Stimulated activated naive CD8-positive, alpha-beta T cell treated with anti-CD3 and anti-CD28 coated beads, Interleukin-15, Interleukin-2, amounts not matched to agents 100 ng/mL and 50 ng/mL, for 24 hours (primary cell): ENCODE measurements around the gene LDHD.
"Not testable (repeated sequence)": the region's sequence is repeated elsewhere in the genome, so short reads cannot be mapped to it uniquely, and the experiment has no call there.

ENCODE experiments used
- H3K27ac Mint-ChIP-seq: one replicate; pipeline ENCODE4 v1.8.0; 2021; ENCODE audit warnings: mild to moderate bottlenecking, mixed read lengths
- H3K27me3 Mint-ChIP-seq: one replicate; pipeline ENCODE4 v1.8.0; 2021; ENCODE audit warnings: mixed read lengths
- H3K36me3 Mint-ChIP-seq: one replicate; pipeline ENCODE4 v1.8.0; 2021; ENCODE audit warnings: low read depth, mixed read lengths
- H3K4me1 Mint-ChIP-seq: one replicate; pipeline ENCODE4 v1.8.0; 2021; ENCODE audit warnings: low read depth, mixed read lengths
- H3K4me3 Mint-ChIP-seq: one replicate; pipeline ENCODE4 v1.8.0; 2021; ENCODE audit warnings: mild to moderate bottlenecking, mixed read lengths
- H3K9me3 Mint-ChIP-seq: one replicate; pipeline ENCODE4 v1.8.0; 2021; ENCODE audit warnings: mixed read lengths

LDHD gene

GRCh38 chr16:75097941-75098901, 18.4 kb downstream of the LDHD start:
- no peaks in the 10 kb centered on the region for H3K36me3 Mint-ChIP-seq
- H3K4me3 Mint-ChIP-seq = peak overlapping the region; percentile 60
- H3K27me3 Mint-ChIP-seq = no peaks in the 10 kb centered on the region
- no peaks in the 10 kb centered on the region for H3K9me3 Mint-ChIP-seq
- H3K4me1 Mint-ChIP-seq = peaks cover 65% of the 10 kb centered on the region
- peak overlapping the region; percentile 77 for H3K27ac Mint-ChIP-seq

GRCh38 chr16:75097191-75097761, 19.3 kb downstream of the LDHD start:
- Mint-ChIP-seq H3K4me1 (peaks cover 66% of the 10 kb centered on the region), H3K9me3 (no peaks in the 10 kb centered on the region), H3K4me3 (peak overlapping the region; percentile 42), H3K27me3 (no peaks in the 10 kb centered on the region), H3K36me3 (no peaks in the 10 kb centered on the region), H3K27ac (peak overlapping the region; percentile 84)

DNA sequence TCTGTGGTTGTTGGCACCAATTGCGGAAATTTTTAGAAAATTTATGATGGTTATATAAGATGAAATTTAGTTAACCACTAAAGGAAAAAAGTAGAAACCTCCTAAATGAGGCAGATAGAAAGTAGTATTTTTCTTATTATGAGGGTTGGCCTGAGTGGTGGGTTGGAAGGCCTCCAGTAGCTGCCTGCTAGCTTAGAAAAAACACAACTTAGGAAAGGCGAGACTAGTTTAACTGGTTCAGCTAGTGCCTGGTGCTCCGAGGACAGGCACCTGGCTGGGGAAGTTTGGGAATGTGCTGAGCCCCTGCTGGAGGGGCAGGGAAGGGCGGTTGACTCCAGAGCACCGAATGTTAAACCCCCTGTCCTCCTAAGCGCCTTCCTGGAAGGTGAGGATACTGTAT, 19.9 kb downstream of the LDHD start:
- Mint-ChIP-seq H3K4me3 (peak overlapping the region; percentile 42), H3K27ac (peak overlapping the region; percentile 84), H3K27me3 (no peaks in the 10 kb centered on the region), H3K4me1 (peaks cover 64% of the 10 kb centered on the region), H3K9me3 (no peaks in the 10 kb centered on the region), H3K36me3 (no peaks in the 10 kb centered on the region)

DNA sequence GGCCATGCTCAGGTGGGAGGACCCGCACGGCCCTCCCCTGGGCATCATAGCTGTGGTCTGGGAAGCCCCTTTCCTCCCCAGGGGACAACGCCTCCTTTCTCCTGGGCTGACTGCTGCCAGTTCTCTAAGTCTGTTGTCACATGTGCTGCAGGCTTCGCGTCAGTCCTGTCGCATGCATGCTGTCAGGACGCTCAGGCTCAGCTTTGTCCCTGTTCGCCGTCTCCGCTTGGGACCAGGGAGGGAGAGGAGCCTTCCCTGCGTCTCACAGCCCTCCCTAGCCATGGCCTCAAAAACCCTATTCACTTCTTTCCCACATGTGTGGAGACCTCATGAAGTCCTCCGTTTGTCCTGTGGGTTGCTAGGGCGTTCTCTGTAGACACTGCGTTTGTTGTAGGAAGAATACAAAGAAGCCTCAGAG, 21.4 kb downstream of the LDHD start:
- Mint-ChIP-seq H3K4me3 (no peak overlapping the region), H3K4me1 (peaks cover 59% of the 10 kb centered on the region), H3K36me3 (no peaks in the 10 kb centered on the region), H3K27me3 (no peaks in the 10 kb centered on the region), H3K9me3 (no peaks in the 10 kb centered on the region), H3K27ac (no peak overlapping the region)

- Mint-ChIP-seq H3K4me1 (peaks cover 56% of the 10 kb centered on the region), H3K27me3 (no peaks in the 10 kb centered on the region), H3K4me3 (no peak overlapping the region), H3K9me3 (no peaks in the 10 kb centered on the region), H3K36me3 (no peaks in the 10 kb centered on the region), H3K27ac (no peak overlapping the region)
These were observed 22.7 kb downstream of the LDHD start for GRCh38 chr16:75093598-75094540.

GRCh38 chr16:75092777-75093176, 23.8 kb downstream of the LDHD start:
- H3K27ac Mint-ChIP-seq = no peak overlapping the region
- H3K4me3 Mint-ChIP-seq = no peak overlapping the region
- no peaks in the 10 kb centered on the region for H3K27me3 Mint-ChIP-seq
- H3K36me3 Mint-ChIP-seq = no peaks in the 10 kb centered on the region
- H3K4me1 Mint-ChIP-seq = peaks cover 45% of the 10 kb centered on the region
- H3K9me3 Mint-ChIP-seq = no peaks in the 10 kb centered on the region

DNA sequence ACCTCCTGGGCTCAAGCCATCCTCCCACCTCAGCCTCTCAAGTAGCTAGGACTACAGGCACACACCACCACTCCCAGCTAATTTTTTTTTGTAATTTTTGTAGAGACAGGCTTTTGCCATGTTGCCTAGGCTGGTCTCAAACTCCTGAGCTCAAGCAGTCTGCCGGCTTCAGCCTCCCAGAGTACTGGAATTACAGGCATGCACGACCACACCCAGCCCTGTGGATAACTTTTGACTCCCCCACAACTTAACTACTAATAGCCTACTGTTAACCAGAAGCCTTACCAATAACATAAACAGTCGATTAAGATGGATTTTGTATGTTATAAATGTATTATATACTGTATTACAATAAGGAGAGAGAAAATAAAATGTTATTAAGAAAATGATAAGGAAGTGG, 25.0 kb downstream of the LDHD start:
- H3K27me3 Mint-ChIP-seq, H3K36me3 Mint-ChIP-seq, H3K27ac Mint-ChIP-seq, H3K9me3 Mint-ChIP-seq, H3K4me3 Mint-ChIP-seq: not testable (repeated sequence)
- peaks cover 35% of the 10 kb centered on the region for H3K4me1 Mint-ChIP-seq

DNA sequence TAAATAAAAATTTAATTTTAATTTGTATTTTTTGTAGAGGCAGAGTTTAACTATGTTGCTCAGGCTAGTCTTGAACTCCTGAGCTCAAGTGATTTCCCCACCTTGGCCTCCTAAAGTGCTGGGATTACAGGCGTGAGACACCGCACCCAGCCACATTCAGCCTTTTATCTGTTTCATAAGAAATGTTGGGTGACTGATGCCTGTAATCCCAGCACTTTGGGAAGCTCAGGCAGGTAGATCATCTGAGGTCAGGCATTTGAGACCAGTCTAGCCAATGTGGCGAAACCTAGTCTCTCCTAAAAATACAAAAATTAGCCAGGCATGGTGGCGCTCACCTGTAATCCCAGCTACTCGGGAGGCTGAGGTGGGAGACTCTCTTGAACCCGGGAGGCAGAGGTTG, 25.7 kb downstream of the LDHD start:
- not testable (repeated sequence) for H3K4me3 Mint-ChIP-seq, H3K27me3 Mint-ChIP-seq, H3K9me3 Mint-ChIP-seq, H3K27ac Mint-ChIP-seq, H3K36me3 Mint-ChIP-seq
- peaks cover 31% of the 10 kb centered on the region for H3K4me1 Mint-ChIP-seq

DNA sequence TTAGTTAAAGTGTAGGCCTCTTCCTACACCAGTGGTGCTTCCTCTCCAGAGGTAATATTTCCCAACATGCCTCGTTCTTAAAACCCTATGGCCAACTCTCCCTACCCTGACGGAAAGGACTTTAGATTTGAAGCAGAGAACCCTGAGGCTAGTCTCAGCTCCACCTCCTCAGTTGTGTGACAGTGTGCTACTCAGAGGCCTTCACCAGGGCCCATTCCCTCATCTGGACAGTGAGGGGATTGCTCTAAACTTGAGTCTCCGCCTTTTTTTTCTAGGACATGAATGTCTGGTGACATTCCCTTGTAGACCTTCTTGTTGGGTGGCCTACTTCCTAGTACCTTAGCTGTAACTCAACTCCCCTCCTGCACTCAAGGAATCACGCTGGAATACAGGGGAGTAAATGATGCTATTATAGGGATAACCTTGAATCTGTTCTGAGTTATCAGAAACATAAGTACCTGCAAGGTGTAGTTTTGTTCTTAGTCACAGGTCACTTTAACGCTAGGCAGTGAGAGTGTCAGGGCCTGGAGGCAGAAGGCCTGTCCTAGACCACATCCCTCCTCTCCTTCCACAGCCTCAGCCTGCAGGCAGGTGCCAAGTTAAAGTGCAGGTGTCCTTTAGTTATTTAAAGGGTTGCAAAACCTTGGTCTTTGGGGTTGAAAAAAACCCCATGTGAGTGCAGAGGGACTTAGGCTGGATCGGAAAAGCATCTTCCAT, 26.9 kb downstream of the LDHD start:
- no peaks in the 10 kb centered on the region for H3K9me3 Mint-ChIP-seq
- H3K27me3 Mint-ChIP-seq = no peaks in the 10 kb centered on the region
- H3K4me3 Mint-ChIP-seq = no peak overlapping the region
- H3K27ac Mint-ChIP-seq = no peak overlapping the region
- no peaks in the 10 kb centered on the region for H3K36me3 Mint-ChIP-seq
- peaks cover 24% of the 10 kb centered on the region for H3K4me1 Mint-ChIP-seq

DNA sequence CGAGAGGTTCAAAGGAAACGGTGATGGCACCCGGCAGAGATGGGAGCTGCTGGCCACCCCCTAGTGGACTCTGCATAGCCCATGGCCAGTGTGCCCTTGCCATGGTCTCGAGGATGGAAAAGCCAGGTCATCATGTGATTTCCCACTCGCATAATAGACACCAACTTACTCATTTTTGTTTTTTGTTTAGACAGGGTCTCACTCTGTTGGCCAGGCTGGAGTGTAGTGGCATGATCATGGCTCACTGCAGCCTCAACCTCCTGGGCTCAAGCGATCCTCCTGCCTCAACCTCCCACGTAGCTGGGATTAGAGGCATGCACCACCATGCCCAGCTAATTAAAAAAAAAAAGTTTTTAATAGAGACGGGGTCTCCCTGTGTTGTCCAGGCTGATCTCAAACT, 27.6 kb downstream of the LDHD start:
- Mint-ChIP-seq H3K27ac (no peak overlapping the region), H3K4me3 (no peak overlapping the region), H3K36me3 (no peaks in the 10 kb centered on the region), H3K27me3 (no peaks in the 10 kb centered on the region), H3K9me3 (no peaks in the 10 kb centered on the region), H3K4me1 (peaks cover 24% of the 10 kb centered on the region)

DNA sequence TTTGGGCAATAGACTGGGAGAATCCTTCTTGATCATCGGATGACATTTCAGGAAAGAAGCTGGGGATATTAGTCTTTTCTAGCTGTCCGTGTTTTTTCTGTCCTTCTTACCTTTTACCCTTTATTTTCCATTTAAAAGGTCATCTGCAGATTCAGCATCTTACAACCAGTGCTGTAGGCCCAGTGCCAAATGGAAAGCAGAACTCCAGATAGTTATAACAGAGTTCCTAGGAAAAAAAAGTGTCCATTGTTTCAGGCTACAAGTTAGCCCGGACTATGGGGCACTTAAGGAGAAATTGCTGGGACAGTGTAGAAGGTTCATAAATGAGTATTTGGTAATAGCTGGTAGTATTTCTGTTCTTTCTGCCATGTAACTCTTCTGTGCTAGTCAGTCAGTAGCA, 28.4 kb downstream of the LDHD start:
- H3K9me3 Mint-ChIP-seq = no peaks in the 10 kb centered on the region
- no peak overlapping the region for H3K27ac Mint-ChIP-seq
- no peak overlapping the region for H3K4me3 Mint-ChIP-seq
- no peaks in the 10 kb centered on the region for H3K36me3 Mint-ChIP-seq
- no peaks in the 10 kb centered on the region for H3K27me3 Mint-ChIP-seq
- peaks cover 19% of the 10 kb centered on the region for H3K4me1 Mint-ChIP-seq

- H3K4me1 Mint-ChIP-seq = peaks cover 18% of the 10 kb centered on the region
- H3K27me3 Mint-ChIP-seq = no peaks in the 10 kb centered on the region
- no peak overlapping the region for H3K27ac Mint-ChIP-seq
- H3K36me3 Mint-ChIP-seq = no peaks in the 10 kb centered on the region
- H3K4me3 Mint-ChIP-seq = no peak overlapping the region
- H3K9me3 Mint-ChIP-seq = no peaks in the 10 kb centered on the region
These were observed 29.1 kb downstream of the LDHD start for GRCh38 chr16:75087375-75087979.

DNA sequence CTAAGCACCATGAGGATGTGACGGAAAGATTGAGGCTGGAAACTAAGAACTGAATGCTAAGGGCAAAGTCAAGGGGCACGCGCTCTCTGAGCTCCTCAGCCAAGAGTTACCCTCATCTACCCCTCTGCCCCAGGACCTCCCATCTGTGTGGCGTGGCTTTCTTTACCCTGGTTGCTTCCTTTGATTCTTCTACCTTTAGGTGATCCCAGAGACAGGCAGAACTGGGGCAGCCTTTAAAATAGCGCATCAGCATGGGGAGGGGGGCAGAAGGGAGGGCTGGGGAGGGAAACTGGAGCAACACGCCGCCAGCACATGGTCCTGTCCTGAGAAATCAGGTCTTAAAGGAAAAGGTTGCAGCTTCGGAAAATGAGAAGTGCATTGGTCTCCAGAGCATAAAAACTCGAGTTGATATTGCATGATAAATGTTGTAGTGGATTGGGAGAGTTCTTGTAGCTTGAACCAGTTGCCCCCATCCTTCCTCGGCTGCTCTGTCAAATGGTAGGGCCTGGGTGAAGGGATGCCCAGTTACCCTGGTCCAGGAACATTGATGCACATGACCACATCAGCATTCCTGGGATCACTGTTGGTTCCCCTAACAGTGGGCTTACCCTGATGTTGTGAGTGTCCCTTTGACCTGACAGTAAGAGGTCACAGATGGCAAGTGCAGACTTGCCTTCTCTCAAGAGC, 29.7 kb downstream of the LDHD start:
- H3K4me1 Mint-ChIP-seq = peaks cover 18% of the 10 kb centered on the region
- no peak overlapping the region for H3K4me3 Mint-ChIP-seq
- no peaks in the 10 kb centered on the region for H3K36me3 Mint-ChIP-seq
- no peaks in the 10 kb centered on the region for H3K27me3 Mint-ChIP-seq
- H3K27ac Mint-ChIP-seq = no peak overlapping the region
- H3K9me3 Mint-ChIP-seq = no peaks in the 10 kb centered on the region

DNA sequence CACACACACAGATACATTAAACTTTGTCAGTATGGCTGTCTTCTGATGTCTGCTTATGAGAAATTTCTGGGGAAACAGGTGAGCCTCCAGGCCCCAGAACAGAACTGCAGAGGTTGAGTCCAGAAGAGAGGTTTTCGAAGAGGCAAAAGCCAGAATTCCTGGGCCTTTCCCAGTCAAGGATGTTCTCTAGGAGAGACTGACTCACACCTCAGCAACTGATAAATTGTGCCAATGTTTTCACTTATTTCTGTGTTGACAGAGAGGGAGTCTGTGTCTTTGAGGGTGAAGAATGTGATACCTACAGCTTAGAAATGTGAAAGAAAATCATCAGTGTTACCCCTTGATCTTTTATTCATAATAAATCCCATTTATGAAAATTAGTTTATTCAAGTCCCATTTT, 30.3 kb downstream of the LDHD start:
- no peaks in the 10 kb centered on the region for H3K27me3 Mint-ChIP-seq
- H3K27ac Mint-ChIP-seq = no peak overlapping the region
- H3K4me1 Mint-ChIP-seq = peaks cover 23% of the 10 kb centered on the region
- no peaks in the 10 kb centered on the region for H3K36me3 Mint-ChIP-seq
- H3K4me3 Mint-ChIP-seq = no peak overlapping the region
- no peaks in the 10 kb centered on the region for H3K9me3 Mint-ChIP-seq
